GM12878 (cell line): ENCODE data around the gene KDM1B. TPM values are rescaled to one million over a fixed set of nuclear protein-coding genes. Genes with fewer than 3 reads are reported as not detected.
"Not testable (repeated sequence)": the region's sequence is repeated elsewhere in the genome, so short reads cannot be mapped to it uniquely, and the experiment has no call there.

Experiments
- ATAC-seq: fragments of 200-7000 bp; cut with Tn5 transposase; 3 replicates; pipeline ENCODE4 v1.9.1; 2020; ENCODE audit warnings: mild to moderate bottlenecking, moderate library complexity
- BruUV-seq: library from RNA; stranded (reverse); fragments of 400-500 nt; replicated peaks from 2 replicates; lab custom pipeline; 2021; lab: Mats Ljungman, UMichigan
- CTCF ChIA-PET: fragments of 300-600 bp; sonication (Branson Sonifier 250); formaldehyde crosslinking; extraction: SDS; loops from one replicate; lab custom pipeline; 2021; ENCODE audit warnings: inconsistent platforms; lab: Yijun Ruan, JAX
- POLR2A ChIA-PET: fragments of 350-600 bp; formaldehyde crosslinking; extraction: SDS; loops from one replicate; lab custom pipeline; 2021; ENCODE audit warnings: inconsistent platforms; lab: Charles Lee
- RAD21 ChIA-PET: fragments of 300-600 bp; sonication (Branson Sonifier 250); formaldehyde crosslinking; loops from one replicate; lab custom pipeline; 2023; ENCODE audit warnings: antibody characterized with exemption; ENCODE audit not compliant: unreplicated experiment; lab: Charles Lee
- SMC1A ChIA-PET: fragments of 300-600 bp; sonication (Branson Sonifier 250); formaldehyde crosslinking; loops from one replicate; lab custom pipeline; 2023; ENCODE audit not compliant: unreplicated experiment, uncharacterized antibody; lab: Charles Lee
- DNase-seq: peaks from one replicate; pipeline ENCODE4 v3.0.0-alpha.2; 2011; ENCODE audit warnings: low read depth, low spot score
- FAIRE-seq: peaks from 3 replicates; lab custom pipeline; 2011; peaks lifted over from hg19 to GRCh38; lab: Jason Lieb, UNC
- H2AFZ ChIP-seq: 2 replicates; pipeline ENCODE4 v1.6.0; 2011; ENCODE audit warnings: low read depth, low read length, control low read depth; ENCODE audit not compliant: control insufficient read depth
- H3K27ac ChIP-seq: 2 replicates; pipeline ENCODE4 v1.5.1; 2011; ENCODE audit warnings: control low read depth; ENCODE audit not compliant: control insufficient read depth, insufficient read depth
- H3K27me3 ChIP-seq, 2 experiments: replicated peaks in 1 of 2; 2 replicates each; pipeline versions ENCODE4 v1.6.0 to v1.6.1; 2011; ENCODE audit warnings: low read length in 1 of 2; ENCODE audit not compliant: control insufficient read depth in 2 of 2, insufficient read depth in 2 of 2
- H3K36me3 ChIP-seq, 2 experiments: 2 replicates each; pipeline ENCODE4 v1.5.1; 2011; ENCODE audit warnings: low read length in 1 of 2; ENCODE audit not compliant: control insufficient read depth in 2 of 2, insufficient read depth in 2 of 2
- H3K4me1 ChIP-seq: 2 replicates; pipeline ENCODE4 v1.6.1; 2011; ENCODE audit warnings: mild to moderate bottlenecking, low read length, moderate library complexity, mixed read lengths; ENCODE audit not compliant: control insufficient read depth, insufficient read depth
- H3K4me2 ChIP-seq: 2 replicates; pipeline ENCODE4 v1.6.0; 2011; ENCODE audit warnings: control low read depth; ENCODE audit not compliant: control insufficient read depth, insufficient read depth
- H3K4me3 ChIP-seq: fragments of 200-600 bp; sonication (generic); 2 replicates; pipeline ENCODE4 v1.5.1; 2016
- H3K79me2 ChIP-seq: 2 replicates; pipeline ENCODE4 v1.6.0; 2011; ENCODE audit warnings: low read length; ENCODE audit not compliant: control insufficient read depth, insufficient read depth
- H3K9ac ChIP-seq: 2 replicates; pipeline ENCODE4 v1.8.0; 2011; ENCODE audit warnings: low read length, control low read depth, mixed read lengths; ENCODE audit not compliant: control insufficient read depth, insufficient read depth
- H3K9me3 ChIP-seq: replicated peaks from 3 replicates; pipeline ENCODE4 v1.5.1; 2011; ENCODE audit warnings: mild to moderate bottlenecking, low read length; ENCODE audit not compliant: control insufficient read depth, insufficient read depth
- H4K20me1 ChIP-seq: 2 replicates; pipeline ENCODE4 v1.6.0; 2011; ENCODE audit not compliant: control insufficient read depth, insufficient read depth
- CHD4 ChIP-seq: fragments of 200-600 bp; sonication (generic); IDR thresholded peaks from 2 replicates; pipeline ENCODE4 v1.6.1; 2016; ENCODE audit warnings: mild to moderate bottlenecking
- POLR2A ChIP-seq: IDR thresholded peaks from 2 replicates; pipeline ENCODE4 v1.6.1; 2011; ENCODE audit warnings: low read depth, mild to moderate bottlenecking, low read length
- SUZ12 ChIP-seq: fragments of 200-600 bp; sonication (generic); IDR thresholded peaks from one replicate; pipeline ENCODE4 v1.6.1; 2018; ENCODE audit warnings: antibody characterized with exemption, mild to moderate bottlenecking; ENCODE audit not compliant: unreplicated experiment
- WGBS: methylation state at CpG from one replicate; pipeline ENCODE4 v1.1.6; 2016; ENCODE audit warnings: low lambda C conversion rate; ENCODE audit not compliant: insufficient replicate concordance, insufficient coverage; ENCODE audit errors: missing lambda C conversion rate; 5-methylcytosine and 5-hydroxymethylcytosine counted together
- in situ Hi-C: fragments of 300-500 bp; cut with MboI; formaldehyde crosslinking; loops from 9 replicates; pipeline ENCODE4 v1.14.3; 2018; ENCODE audit warnings: mixed read lengths
- intact Hi-C: fragments of 100-400 bp; cut with micrococcal nuclease; formaldehyde crosslinking; loops from one replicate; pipeline ENCODE4 v1.14.2; 2022; ENCODE audit not compliant: unreplicated experiment
- polyA plus RNA-seq, 11 experiments: library from polyadenylated mRNA; depleted of rRNA in 4 of 11; unstranded in 6 of 11; stranded (reverse) in 5 of 11; fragments of >200 nt; fragmentation: Nextera tagmentation in 4 of 11; fragmentation: Illumina TruSeq in 1 of 11; extraction: Ambion mirVana in 4 of 11; extraction: Trizol in 1 of 11; gene quantifications; 1 replicate in 1 of 11; 2 replicates in 10 of 11; pipeline versions ENCODE4 v1.2.1 to v1.2.3, GENCODE V29; 2011 to 2016; ENCODE audit warnings: inconsistent platforms in 2 of 11, missing spikeins in 2 of 11, low read depth in 1 of 11
- total RNA-seq, 4 experiments: library from RNA; depleted of rRNA in 3 of 4; stranded (reverse); fragments of >200 nt in 3 of 4; fragmentation: Illumina TruSeq in 1 of 4; extraction: Trizol in 1 of 4; gene quantifications; 2 replicates each; pipeline versions ENCODE4 v1.2.1 to v1.2.3, GENCODE V29; 2013 to 2021

KDM1B gene
- total and polyA plus RNA-seq, 10 of the 15 experiments (the other 5 are each of a cell fraction or from before 2014, with no cell fraction given): 1.7 to 22.5 (median 13.9) TPM

DNA sequence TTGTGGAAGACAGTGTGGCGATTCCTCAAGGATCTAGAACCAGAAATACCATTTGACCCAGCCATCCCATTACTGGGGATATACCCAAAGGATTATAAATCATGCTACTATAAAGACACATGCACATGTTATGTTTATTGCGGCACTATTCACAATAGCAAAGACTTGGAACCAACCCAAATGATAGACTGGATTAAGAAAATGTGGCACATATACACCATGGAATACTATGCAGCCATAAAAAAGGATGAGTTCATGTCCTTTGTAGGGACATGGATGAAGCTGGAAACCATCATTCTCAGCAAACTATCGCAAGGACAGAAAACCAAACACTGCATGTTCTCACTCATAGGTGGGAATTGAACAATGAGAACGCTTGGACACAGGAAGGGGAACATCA, 78.5 kb downstream of the KDM1B start:
- POLR2A ChIA-PET, SMC1A ChIA-PET, DNase-seq, H3K4me3 ChIP-seq, H4K20me1 ChIP-seq, intact Hi-C loops, CTCF ChIA-PET, H3K9ac ChIP-seq, FAIRE-seq, H3K27me3 ChIP-seq, H3K9me3 ChIP-seq, H3K27ac ChIP-seq, RAD21 ChIA-PET, BruUV-seq, H3K4me1 ChIP-seq, in situ Hi-C loops, H3K4me2 ChIP-seq, ATAC-seq, H2AFZ ChIP-seq: not testable (repeated sequence)
- peaks cover 14% of the 10 kb centered on the region for H3K79me2 ChIP-seq
- peaks cover 6 to 17% of the 10 kb centered on the region in 2 experiments for H3K36me3 ChIP-seq
- 100% methylated on average over 2 of the region's 4 CpGs for WGBS

- DNase-seq (no peak), ATAC-seq (no peak), FAIRE-seq (no peak)
- H3K36me3 ChIP-seq: peaks cover 4 to 17% of the 10 kb centered on the region in 2 experiments
- ChIA-PET RAD21 (interaction anchor here (1.2 kb wide), 1 partner anchor 24 kb away, joined by 3 read pairs; no protein-coding TSS in a partner anchor), CTCF (interaction anchor here (0.6 kb wide), 1 partner anchor 99 kb away, joined by 3 read pairs; no protein-coding TSS in a partner anchor), SMC1A (interaction anchor here (0.8 to 1.8 kb wide), 2 partner anchors 9 to 17 kb away, joined by 3 to 4 read pairs; no protein-coding TSS in a partner anchor), POLR2A (no interaction called here)
- peaks cover 15% of the 10 kb centered on the region for H3K79me2 ChIP-seq
- H3K27ac ChIP-seq: no peak overlapping the region
- no peaks in the 10 kb centered on the region for H4K20me1 ChIP-seq
- intact Hi-C loops: no loop called here
- TF ChIP-seq CHD4: no peak
- no peak for TF ChIP-seq POLR2A
- no peak for TF ChIP-seq SUZ12
- no peaks in the 10 kb centered on the region for H3K27me3 ChIP-seq
- H3K4me2 ChIP-seq: no peak overlapping the region
- H3K4me3 ChIP-seq: no peak overlapping the region
- in situ Hi-C loops: no loop called here
- peaks cover 2% of the 10 kb centered on the region; the same call in 2 of the 3 replicates for H3K9me3 ChIP-seq
- H2AFZ ChIP-seq: no peak overlapping the region
- H3K4me1 ChIP-seq: no peaks in the 10 kb centered on the region
- BruUV-seq: no TSS peak
- 95% methylated on average over 1 of the region's 1 CpG for WGBS
- no peak overlapping the region for H3K9ac ChIP-seq
Measured at GRCh38 chr6:18234564-18234963, 79.3 kb downstream of the KDM1B start.
